ENCODE measurements around the gene CRIP3. TPM values are rescaled to one million over a fixed set of nuclear protein-coding genes. Genes with fewer than 3 reads are reported as not detected.

CRIP3 gene
- total and polyA plus RNA-seq, 2 of the 8 experiments (the other 6 are each of a cell fraction or from before 2014, with no cell fraction given) = 34.0 to 46.3 TPM

- Histone ChIP-seq H3K79me2 (ENCODE audit: control insufficient read depth in 1 of 2, insufficient read depth in 2 of 2, low read length in 2 of 2) (no peaks in the 10 kb centered on the region), H3K27ac (ENCODE audit: low read depth, low read length) (no peak overlapping the region), H3K4me2 (ENCODE audit: insufficient read depth in 1 of 2, low read depth in 2 of 2, low read length in 2 of 2) (no peak overlapping the region), H2AK5ac (ENCODE audit: low read depth, low read length) (no peak overlapping the region), H3K23me2 (ENCODE audit: low read depth, low read length) (peaks cover 12% of the 10 kb centered on the region; the same call in 1 of the 2 replicates), H3K4me3 (ENCODE audit: extremely low read depth in 1 of 4, insufficient read depth in 2 of 4, low read depth in 3 of 4, low read length in 4 of 4) (no peak overlapping the region), H3K4ac (replicated peaks; ENCODE audit: insufficient read length, low read depth, low read length) (no peak overlapping the region), H4K20me1 (replicated peaks in 1 of 2; ENCODE audit: control insufficient read depth in 1 of 2, insufficient read depth in 2 of 2, low read length in 2 of 2) (peaks cover 0 to 8% of the 10 kb centered on the region in 2 experiments), H3K27me3 (replicated peaks in 1 of 4; ENCODE audit: control insufficient read depth in 3 of 4, extremely low read depth in 1 of 4, insufficient read depth in 3 of 4, low read length in 3 of 4) (peaks cover 0 to 2% (median 0%) of the 10 kb centered on the region in 4 experiments; a peak in 1 of 7 replicates), H2BK20ac (ENCODE audit: low read length) (no peak overlapping the region), H3K9me3 (ENCODE audit: insufficient read depth in 2 of 2, low read depth in 1 of 2, low read length in 1 of 2) (no peaks in the 10 kb centered on the region), H3K56ac (replicated peaks; ENCODE audit: insufficient read length, low read depth, low read length) (no peak overlapping the region), H4K8ac (ENCODE audit: extremely low read depth, insufficient read depth, low read length) (no peak overlapping the region), H3K9ac (replicated peaks in 1 of 4; ENCODE audit: extremely low read depth in 1 of 4, low read depth in 3 of 4, low read length in 3 of 4) (no peak overlapping the region), H3K14ac (ENCODE audit: insufficient read length) (no peak overlapping the region), H4K5ac (ENCODE audit: insufficient read length, low read depth, low read length) (no peak overlapping the region), H2BK120ac (replicated peaks; ENCODE audit: low read depth, low read length) (no peak overlapping the region), H3K18ac (ENCODE audit: extremely low read depth, low read length) (no peak overlapping the region), H4K91ac (replicated peaks; ENCODE audit: insufficient read length, low read length) (no peak overlapping the region), H2BK15ac (ENCODE audit: low read length) (no peak overlapping the region), H2AFZ (ENCODE audit: low read length) (no peak overlapping the region), H2BK12ac (ENCODE audit: low read depth, low read length) (no peak overlapping the region), H3K79me1 (ENCODE audit: low read depth, low read length) (no peaks in the 10 kb centered on the region), H3K4me1 (replicated peaks in 1 of 4; ENCODE audit: control insufficient read depth in 3 of 4, insufficient read depth in 4 of 4, low read length in 3 of 4) (no peaks in the 10 kb centered on the region), H2BK5ac (ENCODE audit: low read depth, low read length) (no peak overlapping the region), H3K36me3 (ENCODE audit: control insufficient read depth in 2 of 4, insufficient read depth in 4 of 4, low read length in 3 of 4) (no peaks in the 10 kb centered on the region; a peak in 1 of 8 replicates), H3K23ac (ENCODE audit: insufficient read length) (no peak overlapping the region)
- DNase-seq (ENCODE audit: low read depth in 1 of 2, low spot score in 2 of 2) = no peak
- POLR2A ChIA-PET (ENCODE audit: partially characterized antibody) = interaction anchor here (0.6 to 5.7 kb wide), 8 partner anchors 10 to 23 kb away, joined by 3 to 45 read pairs (median 3); partner anchors contain the start of gene CRIP3
- TF ChIP-seq ASH2L (IDR thresholded peaks at IDR 0.05; ENCODE audit: low read length) (no peak), TAF7 (optimal IDR thresholded peaks at IDR 0.05; ENCODE audit: borderline replicate concordance, low read depth, low read length) (no peak), EGR1 (IDR thresholded peaks at IDR 0.05; ENCODE audit: borderline replicate concordance, low read depth, low read length) (no peak), ATF3 (IDR thresholded peaks at IDR 0.05; ENCODE audit: insufficient read depth, low read depth, low read length) (no peak), SAP30 (IDR thresholded peaks at IDR 0.05; ENCODE audit: insufficient read depth, insufficient replicate concordance, low read length) (no peak), SRF (IDR thresholded peaks at IDR 0.05; ENCODE audit: low read depth, low read length) (no peak), YY1 (IDR thresholded peaks at IDR 0.05; ENCODE audit: low read depth, low read length) (no peak), USF2 (IDR thresholded peaks at IDR 0.05; ENCODE audit: low read length) (no peak)
- CTCF ChIA-PET (ENCODE audit: partially characterized antibody) = interaction anchor here (0.8 to 5.9 kb wide), 9 partner anchors 8 to 60 kb away, joined by 3 to 50 read pairs (median 10); partner anchors contain the start of gene CRIP3
- 92% methylated on average over 3 of the region's 3 CpGs; no CpG with 5 or more reads in 1 of the 2 experiments for WGBS, 2 experiments (ENCODE audit: extremely low coverage in 1 of 2, insufficient coverage in 1 of 2, insufficient read length in 1 of 2, insufficient replicate concordance in 2 of 2, low coverage in 1 of 2, low lambda C conversion rate in 2 of 2, missing lambda C conversion rate in 1 of 2)
- no peak for FAIRE-seq
These were observed 13.2 kb downstream of the CRIP3 start for GRCh38 chr6:43295456-43295855.
